ENCODE data around the gene SLC6A19. TPM values are rescaled to one million over a fixed set of nuclear protein-coding genes. Genes with fewer than 3 reads are reported as not detected.

Gene SLC6A19
- total and polyA plus RNA-seq, 2 of the 13 experiments (the other 11 are each of a cell fraction or from before 2014, with no cell fraction given) = 0.02 TPM; not detected in 1

DNA sequence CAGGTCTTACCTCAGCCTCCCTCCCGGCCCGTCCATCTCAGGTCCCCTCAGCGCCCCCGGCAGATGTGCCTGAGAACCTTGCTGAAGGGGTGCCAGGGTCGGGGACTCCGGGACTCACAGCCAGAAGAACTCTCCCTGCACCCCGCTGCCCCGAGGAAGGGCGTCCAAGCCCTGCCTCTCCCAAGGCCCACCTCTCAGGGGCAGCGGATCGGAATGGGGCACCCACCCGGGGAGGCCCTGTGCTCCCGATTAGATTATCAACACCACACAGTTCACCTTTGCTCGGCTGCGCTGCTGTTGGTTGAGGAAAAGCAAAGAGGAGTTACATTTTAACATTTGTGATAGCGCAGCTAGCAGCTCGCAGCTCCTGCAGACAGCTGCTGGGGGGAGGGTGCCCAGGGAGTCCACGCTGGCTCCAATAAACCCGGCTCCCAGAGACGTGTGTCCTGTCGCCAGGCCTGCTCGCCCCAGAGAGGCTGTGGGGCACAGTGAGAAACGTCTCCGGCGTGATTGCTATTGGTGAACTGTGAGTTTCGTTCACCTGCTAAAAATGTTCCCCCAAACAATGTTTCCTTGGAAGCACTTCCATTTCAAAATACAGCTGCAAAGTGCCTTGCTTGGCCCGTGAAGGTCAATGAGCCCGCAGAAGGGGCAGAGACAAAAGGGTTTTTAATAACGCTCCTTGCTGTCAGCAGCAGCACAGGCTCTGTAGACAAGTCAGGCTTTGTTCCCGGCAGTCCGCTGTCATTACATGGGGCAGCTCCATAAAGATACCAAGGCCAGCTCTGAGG is 18.6 kb upstream of the SLC6A19 start (continued):
- TF ChIP-seq, protein P1, sequence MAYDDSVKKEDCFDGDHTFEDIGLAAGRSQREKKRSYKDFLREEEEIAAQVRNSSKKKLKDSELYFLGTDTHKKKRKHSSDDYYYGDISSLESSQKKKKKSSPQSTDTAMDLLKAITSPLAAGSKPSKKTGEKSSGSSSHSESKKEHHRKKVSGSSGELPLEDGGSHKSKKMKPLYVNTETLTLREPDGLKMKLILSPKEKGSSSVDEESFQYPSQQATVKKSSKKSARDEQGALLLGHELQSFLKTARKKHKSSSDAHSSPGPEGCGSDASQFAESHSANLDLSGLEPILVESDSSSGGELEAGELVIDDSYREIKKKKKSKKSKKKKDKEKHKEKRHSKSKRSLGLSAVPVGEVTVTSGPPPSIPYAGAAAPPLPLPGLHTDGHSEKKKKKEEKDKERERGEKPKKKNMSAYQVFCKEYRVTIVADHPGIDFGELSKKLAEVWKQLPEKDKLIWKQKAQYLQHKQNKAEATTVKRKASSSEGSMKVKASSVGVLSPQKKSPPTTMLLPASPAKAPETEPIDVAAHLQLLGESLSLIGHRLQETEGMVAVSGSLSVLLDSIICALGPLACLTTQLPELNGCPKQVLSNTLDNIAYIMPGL (CRISPR knock-in tag; IDR thresholded peaks at IDR 0.05; ENCODE audit: borderline replicate concordance in 1 of 2, low read depth in 1 of 2) = peak in 1 of 2 experiments; percentile 43; a peak in 2 of 4 replicates
- TF ChIP-seq HNRNPL (IDR thresholded peaks at IDR 0.05; ENCODE audit: low read depth, low read length) (peak; percentile 79), CREM (IDR thresholded peaks at IDR 0.05) (peak; percentile 29; the same call in 1 of the 2 replicates), CREM (CRISPR knock-in tag; IDR thresholded peaks at IDR 0.05) (no peak), TOE1 (CRISPR knock-in tag; IDR thresholded peaks at IDR 0.05) (no peak), NR3C1 (CRISPR knock-in tag; IDR thresholded peaks at IDR 0.05) (no peak), SAP130 (CRISPR knock-in tag; IDR thresholded peaks at IDR 0.05; ENCODE audit: low read depth) (peak; percentile 57), SMYD3 (CRISPR knock-in tag; IDR thresholded peaks at IDR 0.05) (no peak), PHB2 (IDR thresholded peaks at IDR 0.05; ENCODE audit: partially characterized antibody) (no peak), IRX3 (CRISPR knock-in tag; IDR thresholded peaks at IDR 0.05; ENCODE audit: borderline replicate concordance, low read depth) (no peak), TARDBP (CRISPR knock-in tag; IDR thresholded peaks at IDR 0.05) (peak; percentile 64; the same call in 1 of the 2 replicates), BORCS8-MEF2B (CRISPR knock-in tag; IDR thresholded peaks at IDR 0.05) (peak; percentile 79), ZNF224 (CRISPR knock-in tag; IDR thresholded peaks at IDR 0.05) (no peak), ZMAT3 (CRISPR knock-in tag; conservative IDR thresholded peaks at IDR 0.05) (0 out of 2 replicates have a peak, but pooled peaks have one; percentile 83), ZNF660 (CRISPR knock-in tag; IDR thresholded peaks at IDR 0.05; ENCODE audit: borderline replicate concordance, low read depth) (no peak), TEAD3 (CRISPR knock-in tag; optimal IDR thresholded peaks at IDR 0.05; ENCODE audit: borderline replicate concordance) (peak; percentile 5), ZNF205 (CRISPR knock-in tag; IDR thresholded peaks at IDR 0.05) (peak; percentile 32), ZKSCAN1 (IDR thresholded peaks at IDR 0.05; ENCODE audit: low read length) (no peak)
- TF ChIP-seq, protein P2, sequence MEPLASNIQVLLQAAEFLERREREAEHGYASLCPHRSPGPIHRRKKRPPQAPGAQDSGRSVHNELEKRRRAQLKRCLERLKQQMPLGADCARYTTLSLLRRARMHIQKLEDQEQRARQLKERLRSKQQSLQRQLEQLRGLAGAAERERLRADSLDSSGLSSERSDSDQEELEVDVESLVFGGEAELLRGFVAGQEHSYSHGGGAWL (CRISPR knock-in tag; IDR thresholded peaks at IDR 0.05) = no peak
- TF ChIP-seq, protein P3, sequence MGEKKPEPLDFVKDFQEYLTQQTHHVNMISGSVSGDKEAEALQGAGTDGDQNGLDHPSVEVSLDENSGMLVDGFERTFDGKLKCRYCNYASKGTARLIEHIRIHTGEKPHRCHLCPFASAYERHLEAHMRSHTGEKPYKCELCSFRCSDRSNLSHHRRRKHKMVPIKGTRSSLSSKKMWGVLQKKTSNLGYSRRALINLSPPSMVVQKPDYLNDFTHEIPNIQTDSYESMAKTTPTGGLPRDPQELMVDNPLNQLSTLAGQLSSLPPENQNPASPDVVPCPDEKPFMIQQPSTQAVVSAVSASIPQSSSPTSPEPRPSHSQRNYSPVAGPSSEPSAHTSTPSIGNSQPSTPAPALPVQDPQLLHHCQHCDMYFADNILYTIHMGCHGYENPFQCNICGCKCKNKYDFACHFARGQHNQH (CRISPR knock-in tag; IDR thresholded peaks at IDR 0.05) = peak; percentile 65; the same call in 1 of the 2 replicates
- TF ChIP-seq, protein P4, sequence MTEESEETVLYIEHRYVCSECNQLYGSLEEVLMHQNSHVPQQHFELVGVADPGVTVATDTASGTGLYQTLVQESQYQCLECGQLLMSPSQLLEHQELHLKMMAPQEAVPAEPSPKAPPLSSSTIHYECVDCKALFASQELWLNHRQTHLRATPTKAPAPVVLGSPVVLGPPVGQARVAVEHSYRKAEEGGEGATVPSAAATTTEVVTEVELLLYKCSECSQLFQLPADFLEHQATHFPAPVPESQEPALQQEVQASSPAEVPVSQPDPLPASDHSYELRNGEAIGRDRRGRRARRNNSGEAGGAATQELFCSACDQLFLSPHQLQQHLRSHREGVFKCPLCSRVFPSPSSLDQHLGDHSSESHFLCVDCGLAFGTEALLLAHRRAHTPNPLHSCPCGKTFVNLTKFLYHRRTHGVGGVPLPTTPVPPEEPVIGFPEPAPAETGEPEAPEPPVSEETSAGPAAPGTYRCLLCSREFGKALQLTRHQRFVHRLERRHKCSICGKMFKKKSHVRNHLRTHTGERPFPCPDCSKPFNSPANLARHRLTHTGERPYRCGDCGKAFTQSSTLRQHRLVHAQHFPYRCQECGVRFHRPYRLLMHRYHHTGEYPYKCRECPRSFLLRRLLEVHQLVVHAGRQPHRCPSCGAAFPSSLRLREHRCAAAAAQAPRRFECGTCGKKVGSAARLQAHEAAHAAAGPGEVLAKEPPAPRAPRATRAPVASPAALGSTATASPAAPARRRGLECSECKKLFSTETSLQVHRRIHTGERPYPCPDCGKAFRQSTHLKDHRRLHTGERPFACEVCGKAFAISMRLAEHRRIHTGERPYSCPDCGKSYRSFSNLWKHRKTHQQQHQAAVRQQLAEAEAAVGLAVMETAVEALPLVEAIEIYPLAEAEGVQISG (CRISPR knock-in tag; IDR thresholded peaks at IDR 0.05) = peak; percentile 27; the same call in 1 of the 2 replicates
- TF ChIP-seq, protein P5, sequence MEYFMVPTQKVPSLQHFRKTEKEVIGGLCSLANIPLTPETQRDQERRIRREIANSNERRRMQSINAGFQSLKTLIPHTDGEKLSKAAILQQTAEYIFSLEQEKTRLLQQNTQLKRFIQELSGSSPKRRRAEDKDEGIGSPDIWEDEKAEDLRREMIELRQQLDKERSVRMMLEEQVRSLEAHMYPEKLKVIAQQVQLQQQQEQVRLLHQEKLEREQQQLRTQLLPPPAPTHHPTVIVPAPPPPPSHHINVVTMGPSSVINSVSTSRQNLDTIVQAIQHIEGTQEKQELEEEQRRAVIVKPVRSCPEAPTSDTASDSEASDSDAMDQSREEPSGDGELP (IDR thresholded peaks at IDR 0.05; ENCODE audit: borderline replicate concordance, low read depth) = peak; percentile 86; the same call in 1 of the 2 replicates
- TF ChIP-seq, protein P6, sequence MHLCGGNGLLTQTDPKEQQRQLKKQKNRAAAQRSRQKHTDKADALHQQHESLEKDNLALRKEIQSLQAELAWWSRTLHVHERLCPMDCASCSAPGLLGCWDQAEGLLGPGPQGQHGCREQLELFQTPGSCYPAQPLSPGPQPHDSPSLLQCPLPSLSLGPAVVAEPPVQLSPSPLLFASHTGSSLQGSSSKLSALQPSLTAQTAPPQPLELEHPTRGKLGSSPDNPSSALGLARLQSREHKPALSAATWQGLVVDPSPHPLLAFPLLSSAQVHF (CRISPR knock-in tag; IDR thresholded peaks at IDR 0.05) = no peak

All from HepG2 (cell line).